ENCODE data around the gene CAMSAP1.
"Not testable (repeated sequence)": the region's sequence is repeated elsewhere in the genome, so short reads cannot be mapped to it uniquely, and the experiment has no call there.

The CAMSAP1 gene, protein sequence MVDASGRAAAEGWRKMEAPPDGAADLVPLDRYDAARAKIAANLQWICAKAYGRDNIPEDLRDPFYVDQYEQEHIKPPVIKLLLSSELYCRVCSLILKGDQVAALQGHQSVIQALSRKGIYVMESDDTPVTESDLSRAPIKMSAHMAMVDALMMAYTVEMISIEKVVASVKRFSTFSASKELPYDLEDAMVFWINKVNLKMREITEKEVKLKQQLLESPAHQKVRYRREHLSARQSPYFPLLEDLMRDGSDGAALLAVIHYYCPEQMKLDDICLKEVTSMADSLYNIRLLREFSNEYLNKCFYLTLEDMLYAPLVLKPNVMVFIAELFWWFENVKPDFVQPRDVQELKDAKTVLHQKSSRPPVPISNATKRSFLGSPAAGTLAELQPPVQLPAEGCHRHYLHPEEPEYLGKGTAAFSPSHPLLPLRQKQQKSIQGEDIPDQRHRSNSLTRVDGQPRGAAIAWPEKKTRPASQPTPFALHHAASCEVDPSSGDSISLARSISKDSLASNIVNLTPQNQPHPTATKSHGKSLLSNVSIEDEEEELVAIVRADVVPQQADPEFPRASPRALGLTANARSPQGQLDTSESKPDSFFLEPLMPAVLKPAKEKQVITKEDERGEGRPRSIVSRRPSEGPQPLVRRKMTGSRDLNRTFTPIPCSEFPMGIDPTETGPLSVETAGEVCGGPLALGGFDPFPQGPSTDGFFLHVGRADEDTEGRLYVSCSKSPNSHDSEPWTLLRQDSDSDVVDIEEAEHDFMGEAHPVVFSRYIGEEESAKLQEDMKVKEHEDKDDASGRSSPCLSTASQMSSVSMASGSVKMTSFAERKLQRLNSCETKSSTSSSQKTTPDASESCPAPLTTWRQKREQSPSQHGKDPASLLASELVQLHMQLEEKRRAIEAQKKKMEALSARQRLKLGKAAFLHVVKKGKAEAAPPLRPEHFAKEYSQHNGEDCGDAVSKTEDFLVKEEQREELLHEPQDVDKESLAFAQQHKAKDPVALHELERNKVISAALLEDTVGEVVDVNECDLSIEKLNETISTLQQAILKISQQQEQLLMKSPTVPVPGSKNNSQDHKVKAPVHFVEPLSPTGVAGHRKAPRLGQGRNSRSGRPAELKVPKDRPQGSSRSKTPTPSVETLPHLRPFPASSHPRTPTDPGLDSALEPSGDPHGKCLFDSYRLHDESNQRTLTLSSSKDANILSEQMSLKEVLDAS (N-terminal part only)

DNA sequence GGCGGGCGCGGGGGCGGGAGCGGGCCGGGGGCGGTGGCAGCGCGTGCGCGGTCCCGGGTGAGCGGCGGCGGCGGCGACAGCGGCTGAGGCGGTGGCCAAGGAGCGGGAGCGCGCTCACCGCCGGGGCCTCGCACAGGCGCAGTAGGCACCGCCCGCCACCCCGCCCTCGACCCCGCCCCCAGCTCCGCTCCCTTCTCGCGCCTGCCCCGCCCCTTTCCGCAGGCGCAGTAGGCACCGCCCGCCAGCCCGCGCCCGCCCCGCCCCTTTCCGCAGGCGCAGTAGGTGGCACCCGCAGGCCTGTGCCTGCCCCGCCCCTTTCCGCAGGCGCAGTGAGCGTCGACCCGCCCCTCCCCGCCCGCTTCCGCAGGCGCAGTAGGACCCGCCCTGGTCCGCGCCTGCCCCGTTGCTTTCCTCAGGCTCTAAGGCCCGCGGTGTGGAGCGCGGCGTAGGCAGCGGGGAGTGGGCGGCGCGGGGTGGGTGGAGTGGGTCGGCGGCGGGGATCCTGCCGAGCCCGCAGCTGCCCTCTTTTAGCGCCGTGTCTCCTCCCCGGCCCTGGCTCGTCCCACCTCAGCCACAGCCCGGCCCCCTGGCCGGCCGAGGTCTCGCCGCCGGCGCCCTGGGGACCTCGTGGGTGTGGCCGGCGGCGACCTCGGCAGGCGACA is at the start of gene CAMSAP1:
CAMSAP1 (minus strand) TSS at position 116 of the 662 bp plus-strand sequence. CDS start 387 bp downstream, outside the sequence.
- peak; percentile 62 to 93 for DNase-seq

DNA sequence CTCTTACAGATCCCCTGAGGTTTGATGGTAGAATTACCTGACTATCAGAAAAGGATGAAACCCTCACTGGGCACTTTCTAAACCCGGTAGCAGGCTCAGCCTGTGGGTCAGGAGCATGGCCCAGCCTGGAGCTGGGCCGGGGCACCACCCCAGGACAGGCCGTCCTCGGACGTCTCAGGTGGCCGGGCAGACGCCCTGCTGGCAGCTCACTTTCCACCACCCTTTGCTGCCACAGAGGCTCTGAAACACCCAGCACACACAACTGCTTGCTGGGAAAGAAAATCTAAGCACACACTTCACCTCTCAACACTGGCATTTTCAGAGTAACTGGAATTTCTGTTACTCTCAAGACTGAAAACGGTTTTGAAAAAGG is 49.4 kb upstream of the CAMSAP1 start:
- DNase-seq: no peak

DNA sequence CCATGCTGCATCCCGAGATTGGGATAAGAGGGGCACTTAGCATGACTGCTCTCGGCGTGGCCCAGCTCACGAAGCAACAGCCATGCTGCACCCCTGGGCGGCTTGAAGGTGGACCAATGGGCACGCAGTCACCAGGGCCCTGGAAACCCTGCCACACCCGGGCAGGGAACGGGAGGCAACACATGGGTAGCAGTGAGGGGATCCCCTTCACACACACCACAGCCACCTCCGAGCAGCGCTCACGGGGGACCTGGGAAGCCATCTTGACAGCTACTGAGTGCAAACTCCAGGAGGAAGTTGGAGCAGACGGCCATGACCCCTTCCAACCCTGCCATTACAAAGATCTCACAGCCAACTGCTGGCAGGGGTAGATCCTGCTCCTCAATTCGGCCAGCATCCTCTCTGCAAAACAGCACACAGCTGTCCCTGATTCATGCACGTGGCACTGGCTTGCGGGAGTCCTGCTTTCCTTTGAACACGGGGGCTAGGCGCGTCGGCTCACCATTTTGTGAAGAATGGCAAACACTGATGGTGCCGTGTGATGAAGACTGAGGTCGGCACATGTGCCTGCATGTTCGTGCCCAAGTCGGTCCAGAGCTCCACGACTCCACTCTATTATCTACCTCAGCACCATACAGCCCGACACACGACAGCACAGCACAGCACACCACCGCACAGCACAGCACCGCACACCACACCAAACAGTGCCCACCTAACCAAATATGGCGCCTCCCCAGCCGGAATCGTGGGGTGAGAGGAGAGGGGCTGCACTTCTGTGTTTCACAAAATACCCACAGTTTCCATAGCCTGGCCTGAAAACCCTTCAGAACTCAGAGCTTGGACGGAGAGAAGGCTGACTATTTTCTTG is 48.8 kb upstream of the CAMSAP1 start:
- DNase-seq: no peak

DNA sequence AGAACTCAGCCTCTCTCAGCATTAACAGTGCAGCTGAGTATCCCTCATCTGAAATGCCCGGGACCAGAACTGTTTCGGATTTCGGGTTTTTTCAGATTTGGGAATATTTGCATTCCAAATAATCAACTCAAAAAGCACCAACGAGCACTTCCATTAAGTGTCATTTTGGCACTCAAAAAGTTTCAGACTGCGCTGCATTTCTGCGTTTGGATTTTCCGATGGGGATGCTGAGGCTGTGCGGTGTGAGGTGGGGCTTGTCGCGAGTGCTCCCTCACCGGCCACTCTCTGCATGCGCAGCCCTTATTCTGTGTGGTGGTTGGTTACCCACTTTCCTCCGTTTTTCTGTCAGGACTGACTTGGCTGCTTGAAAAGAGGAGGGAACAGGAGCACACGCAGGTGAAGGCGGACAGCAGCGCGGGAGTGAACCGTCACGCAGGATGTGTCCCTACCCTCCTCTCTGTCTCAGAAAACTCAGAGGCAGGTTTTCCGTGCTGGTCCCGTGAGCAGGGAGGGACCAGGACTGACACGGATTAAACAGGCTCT is 45.4 kb upstream of the CAMSAP1 start:
- DNase-seq: peak in 1 of 2 experiments; percentile 41

DNA sequence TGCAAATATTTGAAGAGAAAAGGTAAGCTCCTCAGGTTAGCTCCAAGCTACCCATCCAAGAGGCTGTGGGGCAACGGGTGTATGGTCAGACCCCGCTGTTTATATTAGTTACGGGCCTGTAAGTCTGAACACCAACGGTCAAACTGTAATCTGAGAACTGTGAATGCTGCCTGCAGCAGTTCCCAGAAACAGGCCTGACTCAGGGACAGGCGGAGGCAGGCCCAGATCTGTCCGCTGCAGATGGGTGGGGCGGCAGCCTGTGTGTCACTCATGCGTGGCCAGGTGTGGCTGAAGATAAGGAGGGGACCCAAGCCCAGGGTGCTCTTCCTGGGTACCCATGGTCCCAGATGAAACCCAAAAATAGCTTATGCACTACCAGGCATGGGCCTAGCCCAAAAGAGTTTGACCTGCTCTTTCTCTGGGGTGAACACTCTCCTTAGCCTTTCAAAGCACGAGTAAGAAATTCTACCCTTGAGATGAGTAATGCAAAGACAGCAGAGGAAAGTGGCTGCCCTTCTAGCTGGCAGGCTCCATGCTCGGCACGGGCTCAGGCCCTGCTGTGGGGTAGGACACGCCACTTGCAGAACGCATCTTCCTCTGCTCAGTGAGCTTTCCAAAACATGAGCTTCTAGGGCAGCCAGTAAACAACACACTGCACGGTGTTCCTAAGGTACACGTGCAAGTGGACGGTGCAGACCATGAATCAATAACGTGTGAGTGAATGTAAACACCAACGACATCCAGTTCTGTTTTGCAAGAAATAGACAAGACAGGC is 44.7 kb upstream of the CAMSAP1 start:
- DNase-seq: peak; percentile 90 to 94

DNA sequence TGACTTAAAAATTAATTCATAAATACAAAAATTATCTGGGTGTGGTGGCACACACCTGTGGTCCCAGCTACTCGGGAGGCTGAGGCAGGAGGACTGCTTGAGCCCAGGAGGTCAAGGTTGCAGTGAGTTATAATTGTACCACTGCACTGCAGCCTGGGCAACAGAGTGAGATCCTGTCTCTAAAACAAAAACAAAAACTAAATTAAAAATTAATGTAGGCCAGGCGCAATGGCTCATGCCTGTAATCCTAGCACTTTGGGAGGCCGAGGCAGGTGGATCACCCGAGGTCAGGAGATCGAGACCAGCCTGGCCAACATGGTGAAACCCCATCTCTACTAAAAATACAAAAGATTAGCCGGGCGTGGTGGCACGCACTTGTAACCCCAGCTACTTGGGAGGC is 44.0 kb upstream of the CAMSAP1 start:
- DNase-seq: not testable (repeated sequence)

DNA sequence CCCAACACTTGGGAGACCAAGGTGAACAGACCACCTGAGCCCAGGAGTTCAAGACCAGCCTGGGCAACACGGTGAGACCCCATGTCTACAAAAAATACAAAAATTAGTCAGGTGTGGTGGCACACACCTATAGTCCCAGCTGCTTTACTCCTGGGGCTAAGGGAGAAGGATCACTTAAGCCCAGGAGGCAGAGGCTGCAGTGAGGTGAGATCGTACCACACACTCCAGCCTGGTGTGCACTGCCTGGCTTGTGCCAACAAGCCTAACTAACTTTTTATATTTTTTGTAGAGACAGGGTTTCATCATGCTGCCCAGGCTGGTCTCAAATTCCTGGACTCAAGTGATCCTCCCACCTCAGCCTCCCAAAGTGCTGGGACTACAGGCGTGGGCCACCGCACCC is 43.5 kb upstream of the CAMSAP1 start:
- DNase-seq: not testable (repeated sequence)

DNA sequence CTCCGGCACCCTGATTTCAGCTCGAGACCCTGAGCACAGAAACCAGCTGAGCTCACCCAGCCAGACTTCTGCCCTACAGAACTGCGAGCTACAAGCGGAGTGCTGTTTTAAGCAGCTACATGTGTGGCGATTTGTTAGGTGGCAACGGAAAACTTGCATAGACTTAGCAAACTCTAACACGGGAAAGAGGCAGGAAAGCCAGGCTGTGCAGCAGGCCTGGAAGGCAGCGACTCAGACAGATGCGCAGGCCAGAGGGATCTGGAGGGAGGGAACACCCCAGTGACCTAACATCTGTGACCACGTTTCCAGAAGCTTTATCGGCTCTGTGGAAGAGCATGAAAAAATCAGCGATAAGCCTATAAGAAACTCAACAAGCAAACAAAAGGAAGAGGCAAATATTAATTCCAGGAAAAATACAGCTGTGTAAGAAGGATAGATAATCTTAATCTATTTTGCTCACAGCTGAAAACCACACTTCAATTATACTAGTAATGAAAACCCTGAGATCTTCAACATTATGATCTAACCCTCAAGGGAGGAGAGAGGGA is 42.9 kb upstream of the CAMSAP1 start:
- no peak for DNase-seq

DNA sequence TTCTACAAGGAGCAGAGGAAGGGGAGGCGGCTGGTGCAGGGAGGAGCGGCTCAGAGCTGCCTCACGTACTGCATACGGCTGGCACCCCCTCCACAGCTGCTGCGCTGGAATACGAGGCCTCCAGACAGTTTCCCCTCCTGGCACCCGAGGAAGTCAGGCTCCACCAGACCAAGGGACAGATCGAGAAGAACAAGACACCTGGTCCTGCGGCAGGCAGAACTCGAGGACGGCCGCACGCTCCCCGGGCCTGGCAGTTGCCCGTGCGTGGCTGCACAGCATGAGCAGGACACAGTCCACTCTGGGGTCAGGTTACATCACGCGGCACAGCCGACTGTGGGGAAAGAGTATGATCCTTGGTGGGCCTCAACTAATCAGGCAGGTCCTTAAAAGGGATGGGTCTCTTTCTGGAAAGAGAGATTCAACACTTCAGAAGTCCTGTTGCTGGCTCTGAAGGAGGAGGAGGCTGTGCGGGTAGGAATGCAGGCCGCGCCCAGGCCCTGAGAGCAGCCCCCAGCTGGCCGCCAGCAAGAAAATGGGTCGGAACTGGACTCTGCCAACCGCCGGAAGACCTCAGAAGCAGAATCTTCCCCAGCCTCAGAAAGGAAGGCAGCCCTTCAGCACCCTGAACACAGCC is 42.3 kb upstream of the CAMSAP1 start:
- DNase-seq: no peak

DNA sequence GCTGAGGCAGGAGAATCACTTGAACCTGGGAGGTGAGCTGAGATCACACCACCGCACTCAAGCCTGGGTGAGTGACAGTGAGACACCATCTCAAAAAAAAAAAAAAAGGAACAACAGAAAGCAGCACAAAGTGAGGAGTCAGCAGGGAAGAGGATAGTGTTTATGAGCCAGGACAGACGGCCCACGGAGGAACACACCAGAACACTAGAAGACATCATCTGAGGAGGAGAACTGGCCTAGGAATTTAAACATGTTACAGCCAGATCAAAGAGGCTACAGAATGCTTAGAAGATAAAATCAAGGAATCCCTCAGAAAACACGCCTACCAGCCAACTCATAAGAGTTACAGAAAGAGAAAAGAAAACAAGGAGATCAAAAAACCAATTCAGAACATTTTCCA is 41.6 kb upstream of the CAMSAP1 start:
- DNase-seq: no peak

DNA sequence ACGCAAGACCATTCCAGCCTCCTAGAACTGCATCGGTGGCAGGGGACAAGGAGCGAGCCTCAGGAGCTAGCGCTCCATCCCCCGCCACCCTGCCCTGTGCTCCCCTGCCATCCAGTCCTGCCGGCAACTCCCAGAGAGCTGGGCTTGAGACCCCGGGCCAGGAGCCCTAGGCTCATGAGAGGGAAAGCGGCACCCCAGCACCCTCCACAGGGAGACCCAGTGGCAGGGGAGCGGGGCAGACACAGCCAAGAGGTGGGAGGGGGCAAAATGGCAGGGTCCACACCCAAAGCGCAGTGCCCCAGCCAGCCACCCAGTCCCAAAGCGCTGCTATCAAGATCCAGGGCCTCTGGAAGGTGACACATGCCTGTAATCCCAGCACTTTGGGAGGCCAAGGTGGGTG is 41.1 kb upstream of the CAMSAP1 start:
- DNase-seq: no peak

DNA sequence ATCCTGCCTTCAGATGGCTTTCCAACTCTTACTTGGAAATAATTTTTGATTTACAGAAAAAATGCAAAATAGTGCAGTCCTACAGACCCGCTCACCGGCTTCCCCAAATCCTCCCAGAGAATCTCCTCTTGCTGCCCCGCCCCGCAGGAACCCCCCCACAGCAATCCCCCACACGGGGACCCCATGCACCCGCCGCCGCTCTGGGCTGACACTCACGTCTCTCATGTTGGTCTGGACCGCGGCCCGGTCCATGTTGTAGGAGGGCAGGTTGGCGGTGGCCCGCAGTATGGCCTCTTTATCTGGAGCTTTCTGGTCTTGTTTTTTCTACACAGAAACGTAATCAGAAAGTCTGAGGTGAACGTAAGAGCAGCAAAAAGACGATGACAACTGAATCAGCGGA is 40.2 kb upstream of the CAMSAP1 start:
- no peak for DNase-seq

DNA sequence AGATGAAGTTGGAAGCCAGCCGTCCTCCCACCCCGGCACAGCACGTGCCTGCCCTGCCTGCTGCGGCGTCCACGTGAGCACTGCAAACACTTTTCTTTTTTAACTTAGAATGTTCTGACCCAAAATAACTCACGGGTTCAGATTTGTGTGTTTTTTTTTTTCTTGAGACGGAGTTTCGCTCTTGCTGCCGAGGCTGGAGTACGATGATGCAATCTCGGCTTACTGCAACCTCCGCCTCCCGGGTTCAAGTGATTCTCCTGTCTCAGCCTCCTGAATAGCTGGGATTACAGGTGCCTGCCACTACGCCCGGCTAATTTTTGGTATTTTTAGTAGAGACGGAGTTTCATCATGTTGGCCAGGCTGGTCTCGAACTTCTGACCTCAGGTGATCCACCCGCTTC is 39.8 kb upstream of the CAMSAP1 start:
- not testable (repeated sequence) for DNase-seq

DNA sequence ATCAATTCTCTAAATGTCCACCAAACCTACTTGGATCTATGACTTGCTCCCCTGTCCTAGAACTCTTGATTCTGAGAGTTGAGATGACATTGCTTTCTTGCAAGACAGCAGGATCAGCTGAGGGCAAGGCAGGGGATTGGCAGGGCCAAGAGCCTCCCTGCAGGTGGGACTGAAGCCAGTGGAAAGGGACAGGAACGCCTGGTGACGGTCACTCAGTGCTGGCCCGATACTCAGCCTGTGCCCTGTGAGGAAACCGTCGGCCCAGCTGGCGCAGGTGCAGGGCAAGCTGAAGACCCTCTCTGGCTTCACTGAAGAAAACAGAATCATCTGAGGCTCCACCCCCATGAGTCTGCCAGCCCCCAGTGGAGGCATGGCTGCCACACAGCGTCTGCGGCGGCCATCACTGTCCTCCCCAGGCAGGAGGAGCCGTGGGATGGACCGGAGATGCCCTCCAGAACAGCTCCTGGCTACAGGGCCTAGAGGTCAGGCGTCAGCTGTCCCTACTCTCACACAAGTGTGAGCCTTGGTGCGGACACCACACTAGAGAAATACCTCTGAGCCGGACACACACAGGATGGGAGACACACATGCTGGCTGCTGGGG is 39.1 kb upstream of the CAMSAP1 start:
- DNase-seq: no peak

DNA sequence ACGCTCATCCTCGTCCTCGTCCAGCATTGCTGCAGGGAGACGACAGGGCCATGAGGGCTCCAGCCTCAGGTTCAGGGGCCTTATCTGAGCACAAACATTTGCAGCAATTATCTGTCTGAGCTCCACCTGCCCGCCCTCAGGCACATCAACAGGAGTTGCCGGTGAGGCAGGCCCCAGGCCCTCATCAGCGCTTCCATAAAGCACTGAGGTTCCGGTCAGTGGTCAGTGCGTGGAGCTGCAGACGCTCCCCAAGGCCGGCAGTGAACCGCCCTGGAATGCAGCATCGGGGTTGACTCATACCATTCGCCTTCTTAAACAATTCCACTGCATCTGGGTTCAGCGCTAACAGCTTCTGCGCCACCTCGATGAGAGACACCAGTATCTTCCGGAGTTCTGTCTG is 38.6 kb upstream of the CAMSAP1 start:
- no peak for DNase-seq

DNA sequence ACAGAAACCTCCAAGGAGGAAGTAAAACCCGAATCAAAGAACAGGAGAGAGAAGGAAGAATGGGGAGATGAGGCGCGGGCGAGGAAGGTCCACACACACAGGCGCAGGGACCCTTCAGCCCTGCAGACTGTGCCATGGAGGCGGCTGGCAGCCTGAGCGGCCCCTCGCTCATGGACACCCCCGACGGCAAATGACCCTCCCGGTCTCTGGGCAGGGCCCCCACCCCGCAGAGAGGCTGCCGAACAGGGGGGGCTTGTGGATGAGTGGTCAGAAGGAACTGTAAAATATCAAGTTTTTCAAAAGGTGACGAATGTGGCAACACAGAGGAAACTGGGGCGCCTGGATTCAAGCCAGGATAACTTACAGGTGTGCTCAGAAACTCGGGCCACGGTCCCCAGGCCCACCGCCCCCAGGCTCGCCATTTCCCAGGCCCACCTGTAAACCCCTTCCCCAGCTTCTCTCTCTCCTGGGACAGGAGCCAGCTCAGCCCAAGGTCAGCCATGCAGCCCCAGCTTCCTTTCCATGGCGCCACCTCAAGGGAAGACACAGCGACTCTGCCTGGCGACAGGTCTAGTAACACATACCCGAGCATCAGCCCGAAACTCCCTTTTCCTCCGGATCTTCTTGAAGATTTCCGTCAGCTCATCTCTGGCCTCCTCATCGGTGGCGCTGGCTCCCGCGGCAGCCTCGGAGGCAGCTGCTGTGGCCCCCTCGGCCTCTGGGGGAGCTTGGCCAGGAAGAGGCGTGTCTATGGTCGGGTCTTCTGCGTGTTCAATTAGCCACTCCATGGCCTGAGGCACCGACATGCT is 37.3 kb upstream of the CAMSAP1 start:
- DNase-seq: no peak

DNA sequence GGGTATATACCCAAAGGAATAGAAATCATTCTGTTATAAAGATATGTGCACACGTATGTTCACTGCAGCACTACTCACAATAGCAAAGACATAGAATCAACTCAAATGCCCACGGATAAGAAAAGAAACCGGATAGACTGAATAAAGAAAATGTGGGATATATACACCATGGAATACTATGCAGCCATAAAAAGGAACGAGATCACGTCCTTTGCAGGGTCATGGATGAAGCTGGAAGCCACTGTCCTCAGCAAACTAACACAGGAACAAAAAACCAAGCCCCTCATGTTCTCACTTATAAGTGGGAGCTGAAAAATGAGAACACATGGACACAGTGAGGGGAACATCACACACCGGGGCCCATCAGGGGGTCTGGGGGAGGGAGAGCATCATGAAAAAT is 36.3 kb upstream of the CAMSAP1 start:
- not testable (repeated sequence) for DNase-seq

DNA sequence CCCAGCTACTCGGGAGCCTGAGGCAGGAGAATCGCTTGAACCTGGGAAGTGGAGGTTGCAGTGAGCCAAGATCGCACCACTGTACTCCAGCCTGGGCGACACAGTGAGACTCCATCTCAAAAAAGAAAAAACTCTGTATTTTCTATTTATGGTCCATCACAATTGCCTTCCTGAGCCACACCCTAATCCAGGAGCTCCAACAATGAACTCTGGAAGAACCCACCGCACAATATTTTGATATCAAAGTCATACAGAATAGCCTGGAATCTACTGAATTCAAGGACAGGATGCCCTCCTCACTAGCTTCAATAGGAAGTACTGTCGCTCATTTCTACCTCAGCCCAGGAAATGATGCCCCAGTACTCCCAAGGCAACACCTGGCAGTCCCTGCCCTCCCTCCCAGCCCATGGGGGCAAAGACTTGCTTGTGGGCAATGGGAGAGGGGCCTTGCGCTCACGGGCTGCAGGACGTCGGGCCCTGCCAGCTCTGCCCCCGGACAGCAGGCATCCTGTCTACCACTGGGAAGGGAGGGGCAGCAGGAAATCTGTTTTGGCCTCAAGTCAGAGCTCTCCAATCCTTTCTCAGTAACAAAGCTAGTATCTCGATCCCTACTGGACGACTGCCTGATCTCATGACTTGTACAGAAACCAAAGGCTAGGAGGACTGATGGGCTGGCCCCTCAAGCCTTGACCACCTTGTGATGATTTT is 34.1 kb upstream of the CAMSAP1 start:
- DNase-seq: no peak
